Breast epithelium (tissue), 4 donors: Measurements from ENCODE around the gene HDAC4. TPM values are rescaled to one million over a fixed set of nuclear protein-coding genes. Genes with fewer than 3 reads are reported as not detected.

Experiments
- DNase-seq, 2 donors: peaks; one replicate each; pipeline ENCODE4 v3.0.0-alpha.2; 2019; ENCODE audit warnings: low spot score in 2 of 2
- H3K27ac ChIP-seq, 2 donors: fragments of 200-600 bp; sonication (generic) in 1 of 2; one replicate each; pipeline ENCODE4 v1.5.1; 2016 to 2019; ENCODE audit warnings: mild to moderate bottlenecking in 1 of 2
- H3K27me3 ChIP-seq, 2 donors: fragments of 200-600 bp; sonication (generic) in 1 of 2; one replicate each; pipeline versions ENCODE4 v1.5.1 to v1.6.0; 2017 to 2019; ENCODE audit warnings: control low read depth in 1 of 2, mild to moderate bottlenecking in 1 of 2
- H3K36me3 ChIP-seq: fragments of 200-600 bp; one replicate; pipeline ENCODE4 v1.5.1; 2019
- H3K4me1 ChIP-seq, 2 donors: fragments of 200-600 bp; sonication (generic); one replicate each; pipeline ENCODE4 v1.5.1; 2016 to 2019; ENCODE audit warnings: control low read depth in 1 of 2
- H3K4me3 ChIP-seq, 3 donors: fragments of 200-600 bp; sonication (generic); 1 replicate in 2 of 3; 2 replicates in 1 of 3; pipeline ENCODE4 v1.5.1; 2016 to 2019; ENCODE audit warnings: mild to moderate bottlenecking in 3 of 3, moderate library complexity in 2 of 3
- H3K9me3 ChIP-seq, 2 donors: fragments of 200-600 bp; sonication (generic) in 1 of 2; one replicate each; pipeline ENCODE4 v1.5.1; 2016 to 2019; ENCODE audit warnings: control low read depth in 1 of 2
- POLR2A ChIP-seq: fragments of 450-650 bp; IDR thresholded peaks from one replicate; pipeline ENCODE4 v1.6.1; 2016; ENCODE audit warnings: antibody characterized with exemption, mild to moderate bottlenecking, moderate library complexity
- POLR2AphosphoS5 ChIP-seq, 3 donors: sonication (generic); formaldehyde crosslinking; IDR thresholded peaks; one replicate each; pipeline ENCODE4 v1.6.1; 2017; ENCODE audit warnings: antibody characterized with exemption in 3 of 3
- intact Hi-C: fragments of 100-400 bp; cut with DNase I; formaldehyde crosslinking; loops from one replicate; pipeline ENCODE4 v1.15.1; 2023; ENCODE audit warnings: low total_unique reads
- total RNA-seq, 3 donors: library from RNA; depleted of rRNA; stranded (reverse); fragments of >200 nt; gene quantifications; one replicate each; pipeline ENCODE4 v1.1.0, GENCODE V29; 2016
- TF ChIP-seq, protein P1 (sequence below), 3 donors: fragments of 450-650 bp; IDR thresholded peaks; one replicate each; pipeline ENCODE4 v1.5.1; 2016 to 2017; ENCODE audit warnings: antibody characterized with exemption in 3 of 3, mild to moderate bottlenecking in 3 of 3, moderate library complexity in 3 of 3

HDAC4 gene
- total RNA-seq, 3 donors from 2014 or later, result 20.3 to 36.0 (median 32.8) TPM

DNA sequence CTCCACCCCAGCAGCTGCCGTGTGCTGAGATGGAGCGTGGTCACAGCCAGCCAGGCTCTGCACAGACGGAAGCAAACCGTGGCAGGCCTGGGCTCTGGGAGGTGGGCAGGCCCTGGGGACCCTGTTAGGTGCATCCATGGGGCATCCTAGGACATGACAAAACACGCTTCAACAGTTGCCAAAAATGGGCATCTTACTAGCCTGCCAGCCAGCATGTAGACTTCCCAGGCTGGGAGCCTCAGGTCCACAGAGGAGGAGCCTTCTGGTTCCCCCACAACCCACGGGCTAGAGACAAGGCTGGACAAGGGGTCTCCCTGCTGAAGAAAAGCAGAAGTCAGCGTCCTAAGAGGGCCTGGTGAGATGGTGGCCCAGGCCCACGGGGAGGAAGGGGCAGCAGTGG, 139.5 kb downstream of the HDAC4 start:
- DNase-seq, result peak; percentile 11 to 45
- no peak for TF ChIP-seq POLR2A
- TF ChIP-seq POLR2AphosphoS5 (IDR thresholded peaks at IDR 0.05), result no peak
- TF ChIP-seq, protein P1, sequence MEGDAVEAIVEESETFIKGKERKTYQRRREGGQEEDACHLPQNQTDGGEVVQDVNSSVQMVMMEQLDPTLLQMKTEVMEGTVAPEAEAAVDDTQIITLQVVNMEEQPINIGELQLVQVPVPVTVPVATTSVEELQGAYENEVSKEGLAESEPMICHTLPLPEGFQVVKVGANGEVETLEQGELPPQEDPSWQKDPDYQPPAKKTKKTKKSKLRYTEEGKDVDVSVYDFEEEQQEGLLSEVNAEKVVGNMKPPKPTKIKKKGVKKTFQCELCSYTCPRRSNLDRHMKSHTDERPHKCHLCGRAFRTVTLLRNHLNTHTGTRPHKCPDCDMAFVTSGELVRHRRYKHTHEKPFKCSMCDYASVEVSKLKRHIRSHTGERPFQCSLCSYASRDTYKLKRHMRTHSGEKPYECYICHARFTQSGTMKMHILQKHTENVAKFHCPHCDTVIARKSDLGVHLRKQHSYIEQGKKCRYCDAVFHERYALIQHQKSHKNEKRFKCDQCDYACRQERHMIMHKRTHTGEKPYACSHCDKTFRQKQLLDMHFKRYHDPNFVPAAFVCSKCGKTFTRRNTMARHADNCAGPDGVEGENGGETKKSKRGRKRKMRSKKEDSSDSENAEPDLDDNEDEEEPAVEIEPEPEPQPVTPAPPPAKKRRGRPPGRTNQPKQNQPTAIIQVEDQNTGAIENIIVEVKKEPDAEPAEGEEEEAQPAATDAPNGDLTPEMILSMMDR (IDR thresholded peaks at IDR 0.05), result no peak
- H3K27me3 ChIP-seq, result no peaks in the 10 kb centered on the region
- H3K36me3 ChIP-seq, result no peaks in the 10 kb centered on the region
- H3K27ac ChIP-seq, result peak overlapping the region; percentile 22 to 40
- peaks cover 12 to 16% of the 10 kb centered on the region in 2 donors for H3K4me1 ChIP-seq
- intact Hi-C loops, result no loop called here
- H3K9me3 ChIP-seq, result peaks cover 0 to 7% of the 10 kb centered on the region in 2 donors
- H3K4me3 ChIP-seq, result no peak overlapping the region

GRCh38 chr2:239260546-239261327, 140.1 kb downstream of the HDAC4 start:
- H3K27ac ChIP-seq, result no peak overlapping the region
- H3K4me3 ChIP-seq, result no peak overlapping the region
- no peaks in the 10 kb centered on the region for H3K27me3 ChIP-seq
- peaks cover 0 to 7% of the 10 kb centered on the region in 2 donors for H3K9me3 ChIP-seq
- H3K36me3 ChIP-seq, result no peaks in the 10 kb centered on the region
- intact Hi-C loops, result loop anchor here (1.0 kb wide), 1 partner anchor 13 kb away; no protein-coding TSS in a partner anchor
- no peak for TF ChIP-seq POLR2AphosphoS5 (IDR thresholded peaks at IDR 0.05)
- TF ChIP-seq POLR2A, result no peak
- TF ChIP-seq, protein P1 (IDR thresholded peaks at IDR 0.05), result no peak
- peak; percentile 4 to 45 for DNase-seq
- H3K4me1 ChIP-seq, result peaks cover 12 to 16% of the 10 kb centered on the region in 2 donors

GRCh38 chr2:239259603-239260298, 141.1 kb downstream of the HDAC4 start:
- H3K27ac ChIP-seq, result no peak overlapping the region
- intact Hi-C loops, result loop anchor here (1.0 kb wide), 1 partner anchor 14 kb away; no protein-coding TSS in a partner anchor
- H3K9me3 ChIP-seq, result peaks cover 0 to 7% of the 10 kb centered on the region in 2 donors
- TF ChIP-seq POLR2A (no peak), POLR2AphosphoS5 (IDR thresholded peaks at IDR 0.05) (no peak)
- TF ChIP-seq, protein P1 (IDR thresholded peaks at IDR 0.05), result no peak
- peaks cover 3 to 8% of the 10 kb centered on the region in 2 donors for H3K4me1 ChIP-seq
- no peak overlapping the region for H3K4me3 ChIP-seq
- no peaks in the 10 kb centered on the region for H3K27me3 ChIP-seq
- peak in 1 of 2 donors; percentile 12 for DNase-seq
- no peaks in the 10 kb centered on the region for H3K36me3 ChIP-seq

- Histone ChIP-seq H3K27ac (no peak overlapping the region), H3K9me3 (peaks cover 0 to 7% of the 10 kb centered on the region in 2 donors), H3K36me3 (no peaks in the 10 kb centered on the region), H3K27me3 (no peaks in the 10 kb centered on the region), H3K4me3 (no peak overlapping the region), H3K4me1 (peaks cover 0 to 2% of the 10 kb centered on the region in 2 donors)
- intact Hi-C loops, result no loop called here
- TF ChIP-seq POLR2A, result no peak
- TF ChIP-seq, protein P1 (IDR thresholded peaks at IDR 0.05), result no peak
- no peak for TF ChIP-seq POLR2AphosphoS5 (IDR thresholded peaks at IDR 0.05)
- DNase-seq, result no peak
Measured at GRCh38 chr2:239259173-239259572, 141.6 kb downstream of the HDAC4 start.

DNA sequence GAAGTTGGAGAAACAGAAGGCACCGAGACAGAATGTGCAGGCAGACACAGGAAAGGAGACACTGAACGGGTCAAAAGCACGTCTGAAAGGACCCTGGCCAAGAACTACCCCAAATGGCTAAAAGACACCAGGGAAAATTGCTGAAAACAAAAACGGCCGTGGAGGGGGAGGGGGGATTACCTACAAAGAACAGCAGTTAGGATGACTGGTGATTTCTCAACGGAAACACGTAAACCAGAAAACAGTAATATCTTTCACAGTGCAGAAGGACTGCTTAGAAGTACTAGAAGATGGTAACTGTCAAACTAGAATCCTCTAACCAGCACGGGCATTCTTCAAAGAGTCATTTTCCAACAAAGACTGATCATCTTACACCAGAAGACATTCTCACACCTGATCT, 142.6 kb downstream of the HDAC4 start:
- DNase-seq, result peak in 1 of 2 donors; percentile 7
- no peak overlapping the region for H3K27ac ChIP-seq
- TF ChIP-seq POLR2A, result no peak
- TF ChIP-seq POLR2AphosphoS5 (IDR thresholded peaks at IDR 0.05), result no peak
- TF ChIP-seq, protein P1 (IDR thresholded peaks at IDR 0.05), result no peak
- intact Hi-C loops, result no loop called here
- peaks cover 0 to 7% of the 10 kb centered on the region in 2 donors for H3K9me3 ChIP-seq
- H3K36me3 ChIP-seq, result no peaks in the 10 kb centered on the region
- no peaks in the 10 kb centered on the region for H3K4me1 ChIP-seq
- no peak overlapping the region for H3K4me3 ChIP-seq
- H3K27me3 ChIP-seq, result no peaks in the 10 kb centered on the region
